ENCODE measurements around the gene CHTOP. TPM values are rescaled to one million over a fixed set of nuclear protein-coding genes. Genes with fewer than 3 reads are reported as not detected.

The CHTOP gene
- polyA plus RNA-seq, 1 of the 3 experiments (the other 2 are of a cell fraction): 84.9 TPM

DNA sequence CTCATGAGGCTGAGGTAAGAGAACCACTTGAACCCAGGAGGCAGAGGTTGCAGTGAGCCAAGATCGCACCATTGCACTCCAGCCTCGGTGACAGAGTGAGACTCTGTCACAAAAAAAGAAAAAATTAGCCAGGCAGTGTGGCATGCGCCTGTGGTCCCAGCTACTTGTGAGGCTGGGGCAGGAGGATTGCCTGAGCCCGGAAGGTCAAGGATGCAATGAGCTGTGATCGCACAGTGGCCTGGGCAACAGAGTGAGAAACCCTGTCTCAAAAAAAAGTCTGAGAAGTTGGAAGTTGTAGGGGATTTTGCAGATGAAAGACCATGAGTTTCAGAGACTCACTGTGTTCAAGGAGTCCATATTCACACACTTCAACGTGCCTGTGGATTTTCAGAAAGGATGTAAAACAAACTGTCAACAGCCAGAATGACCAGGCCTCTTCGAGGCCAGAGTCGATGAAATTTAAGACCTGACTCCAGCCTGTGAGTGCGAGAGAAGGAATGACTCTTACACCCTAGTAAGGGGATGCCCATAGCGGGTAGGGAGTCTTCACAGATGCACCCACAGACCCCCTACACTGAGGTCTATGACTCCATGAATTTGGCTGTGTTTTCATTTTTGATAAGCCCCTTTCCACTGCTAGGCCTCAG, 8.8 kb upstream of the CHTOP start:
- H3K36me3 ChIP-seq (replicated peaks in 1 of 2; ENCODE audit: control insufficient read depth in 1 of 2, insufficient read depth in 2 of 2, low read length in 1 of 2): no peaks in the 10 kb centered on the region
- no peak overlapping the region for H3K4me2 ChIP-seq
- WGBS (ENCODE audit: low lambda C conversion rate): 88% methylated on average over 10 of the region's 10 CpGs
- H3K27me3 ChIP-seq (ENCODE audit: insufficient read depth): no peaks in the 10 kb centered on the region
- peaks cover 8% of the 10 kb centered on the region for H3F3A ChIP-seq (replicated peaks; ENCODE audit: insufficient read depth)
- H2AFZ ChIP-seq (ENCODE audit: low read depth): no peak overlapping the region
- H3K9ac ChIP-seq: no peak overlapping the region
- no peak for DNase-seq
- POLR2A ChIA-PET: no interaction called here
- H3K9me3 ChIP-seq: no peaks in the 10 kb centered on the region
- CTCF ChIA-PET: interaction anchor here (8.3 kb wide), 1 partner anchor 9 kb away, joined by 62 read pairs; the partner anchor contains the start of genes S100A14 and S100A16
- no peak for TF ChIP-seq SMC3 (IDR thresholded peaks at IDR 0.05; ENCODE audit: low read depth, low read length)
- no peak for TF ChIP-seq JUND (IDR thresholded peaks at IDR 0.05)
- TF ChIP-seq YY1 (IDR thresholded peaks at IDR 0.05; ENCODE audit: low read depth): no peak
- TF ChIP-seq NRF1 (IDR thresholded peaks at IDR 0.05; ENCODE audit: low read depth, low read length): no peak
- TF ChIP-seq FOXJ3 (CRISPR knock-in tag; IDR thresholded peaks at IDR 0.05): no peak
- no peak for TF ChIP-seq SIN3A (IDR thresholded peaks at IDR 0.05; ENCODE audit: borderline replicate concordance, low read depth, low read length)
- H3K27ac ChIP-seq (ENCODE audit: low read depth in 2 of 2, low read length in 1 of 2): no peak overlapping the region
- H4K20me1 ChIP-seq (ENCODE audit: insufficient read depth): no peaks in the 10 kb centered on the region
- H3K4me3 ChIP-seq (ENCODE audit: low read depth in 2 of 2, low read length in 1 of 2): no peak overlapping the region
- no peaks in the 10 kb centered on the region for H3K79me2 ChIP-seq (ENCODE audit: insufficient read depth)
- H3K9me2 ChIP-seq: no peaks in the 10 kb centered on the region
- H3K4me1 ChIP-seq (ENCODE audit: control insufficient read depth in 1 of 2, insufficient read depth in 2 of 2, low read depth in 1 of 2, low read length in 1 of 2): peaks cover 10 to 11% of the 10 kb centered on the region in 2 experiments; a peak in 2 of 4 replicates

DNA sequence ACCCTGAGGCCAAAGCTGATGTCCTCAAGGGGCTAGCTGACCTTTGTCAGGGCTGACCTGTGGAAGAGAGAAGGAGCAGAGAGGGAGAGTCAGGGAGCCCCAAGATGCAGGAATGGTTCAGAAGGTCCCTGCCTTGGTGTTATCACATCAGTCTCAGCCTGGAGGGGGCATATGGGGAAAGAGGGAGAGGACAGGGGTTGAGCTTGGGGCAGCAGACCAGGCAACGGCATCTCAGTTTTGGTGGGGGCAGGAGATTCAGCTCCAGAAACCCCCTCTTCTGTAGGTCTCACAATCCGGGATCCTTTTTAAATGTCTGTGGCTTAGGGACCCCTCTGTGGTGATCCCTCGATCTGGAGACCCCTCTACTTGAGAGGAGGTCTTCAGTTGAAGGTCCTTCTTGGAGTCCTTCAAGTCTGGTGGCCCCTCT, 7.4 kb upstream of the CHTOP start:
- no peak for DNase-seq
- no peaks in the 10 kb centered on the region for H4K20me1 ChIP-seq (ENCODE audit: insufficient read depth)
- H3K27ac ChIP-seq (ENCODE audit: low read depth in 2 of 2, low read length in 1 of 2): no peak overlapping the region
- H3K9me3 ChIP-seq: no peaks in the 10 kb centered on the region
- no peaks in the 10 kb centered on the region for H3K36me3 ChIP-seq (replicated peaks in 1 of 2; ENCODE audit: control insufficient read depth in 1 of 2, insufficient read depth in 2 of 2, low read length in 1 of 2)
- no peak overlapping the region for H3K4me3 ChIP-seq (ENCODE audit: low read depth in 2 of 2, low read length in 1 of 2)
- peaks cover 10 to 11% of the 10 kb centered on the region in 2 experiments; a peak in 2 of 4 replicates for H3K4me1 ChIP-seq (ENCODE audit: control insufficient read depth in 1 of 2, insufficient read depth in 2 of 2, low read depth in 1 of 2, low read length in 1 of 2)
- H3K27me3 ChIP-seq (ENCODE audit: insufficient read depth): no peaks in the 10 kb centered on the region
- H3K9ac ChIP-seq: no peak overlapping the region
- WGBS (ENCODE audit: low lambda C conversion rate): 88% methylated on average over 2 of the region's 3 CpGs
- H2AFZ ChIP-seq (ENCODE audit: low read depth): no peak overlapping the region
- peaks cover 8% of the 10 kb centered on the region for H3F3A ChIP-seq (replicated peaks; ENCODE audit: insufficient read depth)
- CTCF ChIA-PET: interaction anchor here (1.2 to 8.3 kb wide), 3 partner anchors 11 to 116 kb away, joined by 6 to 62 read pairs (median 13); partner anchors contain the start of genes S100A14 and S100A16
- no peaks in the 10 kb centered on the region for H3K9me2 ChIP-seq
- H3K79me2 ChIP-seq (ENCODE audit: insufficient read depth): no peaks in the 10 kb centered on the region
- POLR2A ChIA-PET: no interaction called here
- no peak overlapping the region for H3K4me2 ChIP-seq
- TF ChIP-seq RAD21 (IDR thresholded peaks at IDR 0.05; ENCODE audit: low read length) (no peak), SMC3 (IDR thresholded peaks at IDR 0.05; ENCODE audit: low read depth, low read length) (no peak), RFX5 (IDR thresholded peaks at IDR 0.05; ENCODE audit: low read length) (no peak), USF2 (IDR thresholded peaks at IDR 0.05; ENCODE audit: borderline replicate concordance, low read depth, low read length) (no peak), ELF1 (IDR thresholded peaks at IDR 0.05) (no peak), FOXM1 (IDR thresholded peaks at IDR 0.05; ENCODE audit: low read depth) (no peak), GATA2 (CRISPR knock-in tag; IDR thresholded peaks at IDR 0.05) (no peak), SIN3A (IDR thresholded peaks at IDR 0.05; ENCODE audit: borderline replicate concordance, low read depth, low read length) (no peak), RXRA (IDR thresholded peaks at IDR 0.05; ENCODE audit: borderline replicate concordance, low read depth) (no peak), TAF1 (IDR thresholded peaks at IDR 0.05; ENCODE audit: borderline replicate concordance, low read depth, low read length) (no peak), EP300 (IDR thresholded peaks at IDR 0.05; ENCODE audit: borderline replicate concordance in 1 of 2, low read depth in 1 of 2, low read length in 1 of 2) (no peak)
- TF ChIP-seq, protein P1, sequence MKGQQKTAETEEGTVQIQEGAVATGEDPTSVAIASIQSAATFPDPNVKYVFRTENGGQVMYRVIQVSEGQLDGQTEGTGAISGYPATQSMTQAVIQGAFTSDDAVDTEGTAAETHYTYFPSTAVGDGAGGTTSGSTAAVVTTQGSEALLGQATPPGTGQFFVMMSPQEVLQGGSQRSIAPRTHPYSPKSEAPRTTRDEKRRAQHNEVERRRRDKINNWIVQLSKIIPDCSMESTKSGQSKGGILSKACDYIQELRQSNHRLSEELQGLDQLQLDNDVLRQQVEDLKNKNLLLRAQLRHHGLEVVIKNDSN (IDR thresholded peaks at IDR 0.05; ENCODE audit: borderline replicate concordance, low read depth): no peak
- TF ChIP-seq, protein P2, sequence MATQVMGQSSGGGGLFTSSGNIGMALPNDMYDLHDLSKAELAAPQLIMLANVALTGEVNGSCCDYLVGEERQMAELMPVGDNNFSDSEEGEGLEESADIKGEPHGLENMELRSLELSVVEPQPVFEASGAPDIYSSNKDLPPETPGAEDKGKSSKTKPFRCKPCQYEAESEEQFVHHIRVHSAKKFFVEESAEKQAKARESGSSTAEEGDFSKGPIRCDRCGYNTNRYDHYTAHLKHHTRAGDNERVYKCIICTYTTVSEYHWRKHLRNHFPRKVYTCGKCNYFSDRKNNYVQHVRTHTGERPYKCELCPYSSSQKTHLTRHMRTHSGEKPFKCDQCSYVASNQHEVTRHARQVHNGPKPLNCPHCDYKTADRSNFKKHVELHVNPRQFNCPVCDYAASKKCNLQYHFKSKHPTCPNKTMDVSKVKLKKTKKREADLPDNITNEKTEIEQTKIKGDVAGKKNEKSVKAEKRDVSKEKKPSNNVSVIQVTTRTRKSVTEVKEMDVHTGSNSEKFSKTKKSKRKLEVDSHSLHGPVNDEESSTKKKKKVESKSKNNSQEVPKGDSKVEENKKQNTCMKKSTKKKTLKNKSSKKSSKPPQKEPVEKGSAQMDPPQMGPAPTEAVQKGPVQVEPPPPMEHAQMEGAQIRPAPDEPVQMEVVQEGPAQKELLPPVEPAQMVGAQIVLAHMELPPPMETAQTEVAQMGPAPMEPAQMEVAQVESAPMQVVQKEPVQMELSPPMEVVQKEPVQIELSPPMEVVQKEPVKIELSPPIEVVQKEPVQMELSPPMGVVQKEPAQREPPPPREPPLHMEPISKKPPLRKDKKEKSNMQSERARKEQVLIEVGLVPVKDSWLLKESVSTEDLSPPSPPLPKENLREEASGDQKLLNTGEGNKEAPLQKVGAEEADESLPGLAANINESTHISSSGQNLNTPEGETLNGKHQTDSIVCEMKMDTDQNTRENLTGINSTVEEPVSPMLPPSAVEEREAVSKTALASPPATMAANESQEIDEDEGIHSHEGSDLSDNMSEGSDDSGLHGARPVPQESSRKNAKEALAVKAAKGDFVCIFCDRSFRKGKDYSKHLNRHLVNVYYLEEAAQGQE (IDR thresholded peaks at IDR 0.05; ENCODE audit: low read depth, low read length): no peak
